ENCODE results near the gene ANKRD12.
"Not testable (repeated sequence)": the region's sequence is repeated elsewhere in the genome, so short reads cannot be mapped to it uniquely, and the experiment has no call there.

ANKRD12 gene

DNA sequence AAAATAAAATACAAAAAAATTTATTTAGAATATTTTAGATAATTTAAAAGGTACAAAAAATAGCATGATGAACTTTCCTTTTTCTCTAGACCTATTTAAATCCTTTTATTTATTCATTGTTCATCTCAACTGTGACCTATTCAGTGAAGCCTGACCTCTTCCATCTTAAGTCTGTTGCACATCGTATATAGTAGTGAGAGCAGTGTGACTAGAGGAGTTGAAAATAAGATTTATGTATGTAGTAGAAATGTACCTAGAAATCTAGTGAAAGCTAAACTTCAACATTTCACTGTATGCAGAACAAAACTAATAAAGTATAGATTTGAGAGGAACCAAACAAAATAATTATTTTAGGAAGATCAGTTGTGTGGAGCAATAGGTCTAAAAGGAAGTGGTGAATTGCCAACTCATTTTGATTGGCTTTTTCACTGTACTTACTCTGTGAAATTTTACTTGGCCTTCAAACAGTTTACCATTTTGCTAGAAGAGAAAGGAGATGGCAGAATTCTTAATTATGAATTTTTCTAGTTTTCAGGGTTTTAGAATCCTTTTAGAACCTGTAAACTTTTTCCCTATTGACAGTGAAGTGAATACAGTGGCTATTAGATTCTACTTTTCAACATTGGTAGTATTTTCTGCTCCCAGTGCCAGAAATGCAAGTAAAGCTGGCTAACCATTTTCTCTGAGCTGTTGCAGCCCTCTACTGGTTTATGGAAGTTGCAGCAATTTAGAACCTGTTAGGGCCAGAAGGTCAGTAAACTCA is 11.0 kb downstream of the ANKRD12 start:
- peak; percentile 24 for DNase-seq (ENCODE audit: low read depth)

DNA sequence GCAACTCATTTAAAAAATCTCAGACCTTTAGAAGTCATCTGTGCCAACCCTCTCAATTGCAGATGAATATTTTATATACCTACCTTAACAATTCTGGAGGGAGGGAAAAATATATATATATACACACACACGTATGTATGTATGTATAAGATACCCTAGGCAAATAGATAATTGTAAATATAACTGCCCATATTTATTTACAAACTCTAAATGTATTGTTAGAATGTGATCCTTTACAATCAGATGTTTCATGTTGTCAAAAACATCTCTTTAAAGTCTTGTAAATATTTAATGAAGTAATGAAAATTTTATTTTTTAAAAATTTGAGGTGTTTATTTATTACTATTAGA is 11.6 kb downstream of the ANKRD12 start:
- no peak for DNase-seq (ENCODE audit: low read depth)

DNA sequence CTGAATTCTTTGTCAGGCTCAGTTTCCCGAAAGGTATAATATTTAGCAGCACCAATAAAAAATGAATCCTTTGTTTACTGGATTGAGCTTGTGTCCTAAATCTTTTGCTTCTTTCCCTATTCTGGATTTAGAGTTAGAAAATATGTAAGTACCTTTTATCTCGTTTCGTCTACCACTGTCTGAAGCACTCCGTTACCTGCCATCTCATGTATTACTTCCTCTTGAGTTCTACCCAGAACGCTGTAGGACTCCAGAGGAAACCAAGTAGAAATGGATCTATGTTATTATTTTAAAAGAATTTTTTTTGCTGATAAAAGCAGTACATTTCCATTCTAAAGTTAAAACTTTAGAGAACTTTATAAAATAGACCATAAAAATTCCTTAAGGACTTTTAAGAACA is 13.5 kb downstream of the ANKRD12 start:
- DNase-seq (ENCODE audit: low read depth): no peak

DNA sequence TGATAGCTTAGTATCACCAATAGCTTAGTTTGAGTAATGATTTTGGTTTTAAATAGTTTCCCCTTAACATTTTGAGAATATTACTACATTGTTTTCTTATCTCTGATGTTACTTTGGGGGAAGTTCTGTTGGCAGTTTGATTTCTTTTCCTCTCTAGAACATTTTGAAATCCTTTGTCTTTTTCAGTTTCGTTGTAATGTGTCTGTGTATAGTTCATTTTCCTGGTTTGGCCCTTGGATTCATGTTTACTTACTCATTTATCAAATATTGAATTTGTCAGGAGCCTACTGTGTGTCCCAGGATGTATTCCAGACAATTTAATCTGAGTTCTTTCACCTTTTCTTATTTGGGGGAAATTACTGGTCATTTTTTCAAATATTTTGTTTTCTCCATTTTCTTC is 16.7 kb downstream of the ANKRD12 start:
- DNase-seq (ENCODE audit: low read depth): no peak

DNA sequence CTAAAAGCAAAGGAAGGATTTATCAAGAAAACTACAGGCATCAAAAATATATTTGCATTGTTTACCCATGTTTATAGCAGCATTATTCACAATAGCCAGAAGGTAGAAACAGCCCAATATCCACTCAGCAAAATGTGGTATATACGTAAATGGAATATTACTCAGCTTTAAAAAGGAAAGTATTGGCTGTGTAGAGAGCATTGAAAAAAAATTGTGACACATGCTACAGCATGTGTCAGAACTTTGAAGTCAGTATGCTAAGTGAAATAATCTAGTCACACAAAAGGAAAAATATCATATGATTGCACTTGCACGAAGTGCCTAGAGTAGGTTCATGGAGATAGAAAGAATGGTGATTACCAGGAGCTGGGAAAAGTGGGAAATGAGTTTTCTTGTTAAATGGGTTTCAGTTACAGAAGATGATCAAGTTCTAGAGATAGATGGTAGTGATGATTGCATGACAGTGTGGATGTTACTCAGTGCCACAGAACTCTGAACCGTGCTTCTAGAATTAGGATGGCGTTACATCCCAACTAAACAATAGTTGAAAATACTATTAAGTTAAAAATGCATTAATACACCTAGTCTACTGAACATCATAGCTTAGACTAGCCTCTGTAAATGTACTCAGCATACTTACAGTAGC is 20.1 kb downstream of the ANKRD12 start:
- DNase-seq (ENCODE audit: low read depth): no peak

DNA sequence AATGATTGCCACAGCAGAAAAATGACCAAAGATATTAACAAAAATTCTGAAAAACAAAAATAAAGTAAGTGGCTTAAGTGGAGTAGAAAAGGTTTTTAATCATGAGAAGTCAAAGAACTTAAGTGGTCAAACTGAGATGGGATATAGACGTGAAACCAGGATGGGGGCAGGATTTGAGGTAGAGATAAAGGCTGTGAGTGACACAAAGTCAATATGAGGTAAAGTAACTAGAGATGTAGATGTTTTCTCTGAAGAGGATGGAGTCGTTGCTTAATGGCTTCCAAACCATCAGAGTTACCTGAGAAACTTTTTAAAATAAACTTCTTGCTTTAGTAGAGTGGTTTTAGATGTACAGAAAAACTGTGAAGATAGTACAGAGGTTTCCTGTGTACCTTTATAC is 21.2 kb downstream of the ANKRD12 start:
- no peak for DNase-seq (ENCODE audit: low read depth)

DNA sequence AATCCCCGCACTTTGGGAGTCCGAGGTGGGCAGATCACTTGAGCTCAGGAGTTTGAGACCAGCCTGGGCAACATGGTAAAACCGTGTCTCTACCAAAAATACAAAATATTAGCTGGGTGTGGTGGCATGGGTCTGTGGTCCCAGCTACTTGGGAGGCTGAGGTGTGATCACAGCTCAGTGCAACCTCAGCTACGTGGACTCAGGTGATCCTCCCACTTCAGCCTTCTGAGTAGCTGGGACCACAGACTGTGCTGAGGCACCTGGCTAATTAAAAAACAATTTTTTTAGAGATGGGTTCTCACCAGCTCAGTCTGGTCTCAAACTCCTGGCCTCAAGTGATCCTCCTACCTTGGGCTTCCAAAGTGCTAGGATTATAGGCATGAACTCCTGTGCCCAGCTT is 23.4 kb downstream of the ANKRD12 start:
- no peak for DNase-seq (ENCODE audit: low read depth)

DNA sequence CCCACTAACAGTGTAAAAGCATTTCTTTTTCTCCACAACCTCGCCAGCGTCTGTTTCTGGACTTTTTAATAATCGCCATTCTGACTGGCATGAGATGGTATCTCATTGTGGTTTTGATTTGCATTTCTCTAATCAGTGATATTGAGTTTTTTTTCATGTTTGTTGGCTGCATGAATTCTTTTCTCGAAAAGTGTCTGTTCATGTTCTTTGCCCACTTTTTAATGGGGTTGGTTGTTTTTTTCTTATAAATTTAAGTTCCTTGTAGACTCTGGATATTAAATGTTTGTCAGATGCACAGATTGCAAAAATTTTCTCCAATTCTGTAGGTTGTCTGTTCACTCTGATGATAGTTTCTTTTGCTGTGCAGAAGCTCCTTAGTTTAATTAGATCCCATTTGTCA is 26.1 kb downstream of the ANKRD12 start:
- not testable (repeated sequence) for DNase-seq (ENCODE audit: low read depth)

DNA sequence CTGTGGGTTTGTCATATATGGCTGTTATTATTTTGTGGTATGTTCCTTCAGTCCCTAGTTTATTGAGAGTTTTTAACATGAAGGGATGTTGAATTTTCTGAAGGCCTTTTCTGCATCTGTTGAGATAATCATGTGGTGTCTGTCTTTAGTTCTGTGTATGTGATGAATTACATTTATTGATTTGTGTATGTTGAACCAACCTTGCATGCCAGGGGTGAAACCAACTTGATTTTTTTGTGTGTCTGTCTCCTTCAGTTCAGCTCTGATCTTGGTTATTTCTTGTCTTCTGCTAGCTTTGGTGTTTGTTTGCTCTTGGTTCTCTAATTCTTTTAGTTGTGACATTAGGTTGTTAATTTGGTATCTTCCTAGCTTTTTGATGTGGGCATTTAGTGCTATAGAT is 27.6 kb downstream of the ANKRD12 start:
- DNase-seq (ENCODE audit: low read depth): not testable (repeated sequence)

DNA sequence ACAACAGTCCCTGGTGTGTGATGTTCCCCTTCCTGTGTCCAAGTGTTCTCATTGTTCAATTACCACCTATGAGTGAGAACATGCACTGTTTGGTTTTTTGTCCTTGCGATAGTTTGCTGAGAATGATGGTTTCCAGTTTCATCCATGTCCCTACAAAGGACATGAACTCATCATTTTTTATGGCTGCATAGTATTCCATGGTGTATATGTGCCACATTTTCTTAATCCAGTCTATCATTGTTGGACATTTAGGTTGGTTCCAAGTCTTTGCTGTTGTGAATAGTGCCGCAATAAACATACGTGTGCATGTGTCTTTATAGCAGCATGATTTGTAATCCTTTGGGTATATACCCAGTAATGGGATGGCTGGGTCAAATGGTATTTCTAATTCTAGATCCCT is 29.3 kb downstream of the ANKRD12 start:
- not testable (repeated sequence) for DNase-seq (ENCODE audit: low read depth)

DNA sequence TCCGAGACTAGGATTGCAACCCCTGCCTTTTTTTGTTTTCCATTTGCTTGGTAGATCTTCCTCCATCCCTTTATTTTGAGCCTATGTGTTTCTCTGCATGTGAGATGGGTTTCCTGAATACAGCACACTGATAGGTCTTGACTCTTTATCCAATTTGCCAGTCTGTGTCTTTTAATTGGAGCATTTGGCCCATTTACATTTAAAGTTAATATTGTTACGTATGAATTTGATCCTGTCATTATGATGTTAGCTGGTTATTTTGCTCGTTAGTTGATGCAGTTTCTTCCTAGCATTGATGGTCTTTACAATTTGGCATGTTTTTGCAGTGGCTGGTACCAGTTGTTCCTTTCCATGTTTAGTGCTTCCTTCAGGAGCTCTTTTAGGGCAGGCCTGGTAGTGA is 32.9 kb downstream of the ANKRD12 start:
- DNase-seq (ENCODE audit: low read depth): not testable (repeated sequence)

DNA sequence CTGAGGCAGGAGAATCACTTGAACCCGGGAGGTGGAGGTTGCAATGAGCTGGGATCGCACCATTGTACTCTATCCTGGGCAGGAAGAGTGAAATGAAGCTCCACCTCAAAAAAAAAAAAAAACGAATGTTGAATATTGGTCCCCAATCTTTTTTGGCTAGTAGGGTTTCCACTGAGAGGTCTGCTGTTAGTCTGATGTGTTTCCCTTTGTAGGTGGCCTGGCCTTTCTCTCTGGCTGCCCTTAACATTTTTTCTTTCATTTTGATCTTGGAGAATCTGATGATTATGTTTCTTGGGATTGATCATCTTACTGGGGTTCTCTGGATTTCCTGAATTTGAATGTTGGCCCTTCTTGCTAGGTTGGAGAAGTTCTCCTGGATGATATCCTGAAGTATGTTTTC is 35.3 kb downstream of the ANKRD12 start:
- not testable (repeated sequence) for DNase-seq (ENCODE audit: low read depth)

DNA sequence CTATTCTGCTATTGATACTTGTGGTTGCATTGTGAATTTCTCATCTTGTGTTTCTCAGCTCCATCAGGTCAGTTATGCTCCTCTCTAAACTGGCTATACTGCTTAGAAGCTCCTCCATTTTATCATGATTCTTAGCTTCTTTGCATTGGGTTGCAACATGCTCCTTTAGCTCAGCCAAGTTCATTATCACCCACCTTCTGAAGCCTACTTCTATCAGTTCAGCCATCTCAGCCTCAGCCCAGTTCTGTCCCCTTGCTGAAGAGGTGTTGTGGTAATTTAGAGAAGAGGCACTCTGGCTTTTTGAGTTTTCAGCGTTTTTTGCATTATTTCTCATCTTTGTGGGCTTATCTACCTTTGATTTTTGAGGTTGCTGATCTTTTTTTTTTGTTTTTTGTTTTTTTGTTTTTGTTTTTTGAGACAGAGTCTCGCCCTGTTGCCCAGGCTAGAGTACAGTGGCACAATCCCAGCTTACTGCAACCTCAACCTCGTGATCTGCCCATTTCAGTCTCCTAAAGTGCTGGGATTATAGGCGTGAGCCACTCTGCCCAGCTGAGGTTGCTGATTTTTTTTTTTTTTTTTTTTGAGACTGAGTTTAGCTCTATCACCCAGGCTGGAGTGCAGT is 36.0 kb downstream of the ANKRD12 start:
- DNase-seq (ENCODE audit: low read depth): no peak

DNA sequence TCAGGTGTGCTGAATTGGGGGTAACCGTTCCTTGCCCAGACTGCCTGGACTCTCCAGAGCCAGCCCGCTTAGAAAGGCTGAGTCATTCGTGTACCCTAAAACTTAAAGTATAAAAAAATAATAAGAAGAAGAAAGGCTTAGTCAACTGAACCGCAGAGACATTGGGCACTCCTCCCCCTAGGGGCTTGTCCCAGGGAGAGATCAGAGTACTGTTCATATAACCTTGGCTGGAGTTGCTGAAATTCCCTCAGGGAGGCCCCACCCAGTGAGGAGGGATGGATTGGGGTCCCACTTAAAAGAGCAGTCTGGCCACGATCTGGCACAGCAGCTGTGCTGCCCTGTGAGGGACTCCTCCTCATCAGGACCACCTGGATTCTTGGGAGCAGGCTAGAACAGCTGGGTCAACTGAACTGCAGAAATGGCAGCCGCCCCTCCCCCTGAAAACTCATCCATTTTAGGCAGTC is 37.2 kb downstream of the ANKRD12 start:
- DNase-seq (ENCODE audit: low read depth): no peak

DNA sequence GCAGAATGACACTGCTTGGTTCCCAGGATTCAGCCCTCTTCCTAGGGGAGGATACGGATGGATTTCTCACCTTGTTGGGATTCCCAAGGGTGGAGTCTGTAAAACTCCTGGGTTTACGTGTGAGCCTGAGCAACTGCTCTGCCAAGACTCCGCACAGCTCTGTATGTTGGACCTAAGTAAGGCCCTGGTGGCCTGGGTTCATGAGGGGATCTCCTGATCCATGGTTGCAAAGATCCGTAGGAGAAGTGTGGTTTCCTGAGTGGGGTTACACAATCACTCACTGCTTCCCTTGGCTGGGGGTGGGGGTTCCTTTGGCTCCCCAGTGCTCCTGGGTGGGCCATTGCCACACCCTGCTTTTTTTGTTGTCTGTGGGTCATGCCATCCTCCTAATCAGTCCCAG is 37.7 kb downstream of the ANKRD12 start:
- DNase-seq (ENCODE audit: low read depth): no peak

DNA sequence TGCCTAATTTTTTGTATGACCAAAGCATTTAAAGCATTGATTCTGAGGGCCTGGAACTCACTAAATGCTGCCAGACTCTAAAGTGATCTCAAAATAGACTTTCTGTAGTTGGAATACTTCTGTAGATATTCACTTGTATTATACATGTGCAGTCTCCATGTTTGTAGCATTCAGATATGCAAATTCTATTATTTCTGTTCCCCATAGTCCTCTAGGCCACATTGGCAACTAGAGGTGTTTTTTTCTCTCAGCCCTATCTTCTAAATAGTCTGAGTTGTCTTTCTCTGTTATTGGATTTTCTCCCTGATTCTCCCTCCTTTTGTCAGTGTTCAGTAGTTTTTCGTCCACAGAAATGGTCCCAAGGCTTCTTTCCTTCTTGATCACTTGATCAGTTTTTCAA is 38.5 kb downstream of the ANKRD12 start:
- DNase-seq (ENCODE audit: low read depth): no peak

DNA sequence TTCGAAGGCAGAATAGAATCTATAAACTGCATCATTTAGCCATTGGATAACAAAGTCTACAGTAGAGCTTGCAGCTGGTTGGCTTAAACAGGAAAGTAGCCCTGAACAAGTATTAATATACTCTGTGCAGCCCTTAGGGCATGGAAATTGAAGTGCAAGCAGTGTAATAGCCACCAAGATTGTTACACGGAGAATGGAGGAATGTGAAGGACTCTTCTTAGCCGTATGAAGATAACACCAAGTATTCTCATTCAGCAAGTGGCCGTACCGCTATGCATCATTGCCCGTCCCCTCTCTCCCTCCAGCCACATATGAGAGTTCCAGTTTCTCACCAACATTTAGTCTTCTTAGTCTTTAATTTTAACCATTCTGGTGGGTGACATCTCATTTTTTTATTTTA is 40.5 kb downstream of the ANKRD12 start:
- DNase-seq (ENCODE audit: low read depth): no peak

DNA sequence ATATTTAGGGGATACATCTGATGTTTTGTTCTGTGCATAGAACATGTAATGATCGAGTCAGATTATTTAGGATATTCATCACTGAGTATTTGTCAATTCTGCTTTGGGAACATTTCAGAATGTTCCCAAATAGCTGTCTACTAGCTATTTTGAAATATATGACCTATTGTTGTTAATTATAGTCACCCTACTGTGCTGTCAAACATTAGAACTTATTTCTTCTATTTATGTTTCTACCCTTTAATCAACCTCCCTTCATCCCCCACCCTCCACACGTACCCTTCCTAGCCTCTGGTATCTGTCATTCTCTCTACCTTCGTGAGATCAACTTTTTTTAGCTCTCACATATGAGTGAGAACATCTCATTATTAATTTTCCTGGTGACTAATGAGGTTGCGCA is 40.9 kb downstream of the ANKRD12 start:
- no peak for DNase-seq (ENCODE audit: low read depth)

DNA sequence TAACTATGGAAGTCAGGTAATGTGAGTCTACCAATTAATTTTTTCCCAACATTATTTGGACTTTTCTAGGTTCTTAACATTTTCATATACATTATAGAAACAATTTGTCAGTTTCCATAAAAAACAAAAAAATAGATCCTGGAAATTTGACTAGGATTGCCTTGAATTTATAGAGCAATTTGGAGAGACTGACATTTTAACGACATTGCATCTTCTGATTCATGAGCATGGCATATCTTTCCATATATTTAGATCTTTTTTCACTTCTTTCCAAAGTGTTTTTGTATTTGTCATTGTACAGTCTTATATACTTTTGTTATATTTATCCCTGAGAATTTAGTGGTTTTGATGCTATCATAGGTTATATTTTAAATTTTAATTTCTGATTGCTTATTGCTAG is 42.0 kb downstream of the ANKRD12 start:
- DNase-seq (ENCODE audit: low read depth): no peak

DNA sequence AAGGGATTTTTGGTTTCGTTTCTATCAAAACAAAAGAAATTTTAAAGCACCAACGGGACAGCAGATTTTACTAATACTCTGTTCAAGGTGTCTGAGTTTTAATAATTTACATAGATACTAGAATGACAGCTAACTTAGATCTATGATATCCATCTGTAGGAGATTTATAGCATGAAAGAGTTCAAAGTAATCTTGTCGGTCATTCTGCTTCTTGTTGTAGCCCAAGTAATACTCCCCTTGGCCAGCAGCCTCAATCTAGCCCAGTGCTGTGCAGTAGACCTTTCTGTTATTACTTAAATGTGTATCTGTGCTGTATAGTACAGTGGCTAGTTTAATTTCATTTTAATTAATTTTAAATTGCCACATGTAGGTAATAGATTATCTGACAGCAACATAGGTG is 44.7 kb downstream of the ANKRD12 start:
- DNase-seq (ENCODE audit: low read depth): no peak

DNA sequence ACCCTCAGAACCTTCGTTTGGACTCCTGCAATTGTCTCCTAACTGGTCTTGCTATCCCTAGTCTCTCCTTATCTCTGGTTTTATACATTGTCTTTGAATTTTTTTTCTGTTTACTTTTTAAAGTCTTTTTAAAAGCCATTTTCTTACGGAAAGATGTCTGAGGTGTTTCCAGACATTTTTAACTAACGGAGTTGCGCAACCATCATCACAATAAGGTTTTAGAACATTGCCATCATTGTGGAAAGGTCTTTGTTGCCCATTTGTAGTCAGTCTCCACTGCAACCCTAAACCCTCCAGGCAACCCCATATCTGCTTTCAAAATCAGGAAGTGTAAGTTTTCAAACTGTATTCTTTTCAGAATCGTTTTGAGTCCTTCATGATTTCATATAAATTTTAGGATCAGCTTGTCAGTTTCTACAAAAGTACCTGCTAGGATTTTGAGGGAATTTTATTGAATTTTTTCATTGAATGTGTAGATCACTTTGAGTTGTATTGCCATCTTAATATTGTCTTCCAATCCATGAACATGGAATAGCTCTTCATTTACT is 46.3 kb downstream of the ANKRD12 start:
- no peak for DNase-seq (ENCODE audit: low read depth)

DNA sequence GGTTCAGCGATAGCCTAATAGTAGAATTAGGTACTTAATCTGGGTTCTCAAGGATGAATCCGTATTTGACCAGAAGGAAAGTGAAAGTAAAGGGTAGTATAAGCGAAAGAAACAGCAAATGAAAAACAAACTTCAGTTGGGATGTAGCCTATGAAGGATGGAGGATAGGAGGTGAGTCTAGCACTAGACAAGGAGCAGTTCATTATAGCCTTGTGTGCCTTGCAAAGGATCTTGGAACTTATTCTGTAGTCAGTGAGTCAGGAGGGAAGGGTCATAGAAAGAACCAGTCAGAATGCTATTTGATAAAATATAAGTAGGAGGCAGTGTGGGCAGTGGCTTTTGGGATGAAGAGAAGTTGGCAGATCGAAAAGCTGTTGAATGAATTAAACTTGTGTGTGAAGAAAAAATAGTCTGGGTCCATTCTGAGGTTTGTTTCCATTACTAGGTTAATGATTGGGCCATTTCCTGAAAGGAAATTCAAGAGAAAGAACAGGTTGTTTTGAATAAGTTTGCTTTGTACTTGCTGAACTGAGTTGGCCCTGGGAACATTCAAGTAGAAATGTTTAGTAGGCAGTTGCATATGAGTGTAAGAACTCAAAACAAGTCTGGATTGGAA is 48.5 kb downstream of the ANKRD12 start:
- DNase-seq (ENCODE audit: low read depth): no peak

All from stimulated activated CD4-positive, alpha-beta T cell treated with anti-CD3 and anti-CD28 coated beads, Interleukin-2, amount 100 ng/mL, for 4 hours (primary cell).